ENCODE measurements around the gene ARHGAP22. TPM values are rescaled to one million over a fixed set of nuclear protein-coding genes. Genes with fewer than 3 reads are reported as not detected.

Gene ARHGAP22
- total RNA-seq, 4 donors from 2014 or later = 2.2 to 9.1 (median 4.8) TPM

- DNase-seq (ENCODE audit: extremely low spot score) = no peak
- intact Hi-C loops (cut with DNase I) = no loop called here
- Histone ChIP-seq H3K36me3 (no peaks in the 10 kb centered on the region), H3K4me3 (no peak overlapping the region), H3K9me3 (no peaks in the 10 kb centered on the region), H3K27me3 (no peaks in the 10 kb centered on the region), H3K4me1 (no peaks in the 10 kb centered on the region), H3K27ac (replicated peaks in 1 of 4) (no peak overlapping the region)
- TF ChIP-seq EP300 (IDR thresholded peaks at IDR 0.05) (no peak), POLR2AphosphoS5 (IDR thresholded peaks at IDR 0.05) (no peak), CTCF (IDR thresholded peaks at IDR 0.05) (no peak), POLR2A (IDR thresholded peaks at IDR 0.05; ENCODE audit: low read depth) (no peak)
- 100% methylated on average over 4 of the region's 8 CpGs for WGBS
Observed at GRCh38 chr10:48568546-48568945, 36.3 kb downstream of the ARHGAP22 start.

GRCh38 chr10:48568131-48568530 is 36.7 kb downstream of the ARHGAP22 start:
- intact Hi-C loops (cut with DNase I) = no loop called here
- Histone ChIP-seq H3K4me3 (no peak overlapping the region), H3K9me3 (no peaks in the 10 kb centered on the region), H3K4me1 (no peaks in the 10 kb centered on the region), H3K27ac (replicated peaks in 1 of 4) (no peak overlapping the region), H3K27me3 (no peaks in the 10 kb centered on the region), H3K36me3 (no peaks in the 10 kb centered on the region)
- TF ChIP-seq EP300 (IDR thresholded peaks at IDR 0.05) (no peak), CTCF (IDR thresholded peaks at IDR 0.05) (no peak), POLR2A (IDR thresholded peaks at IDR 0.05; ENCODE audit: low read depth) (no peak), POLR2AphosphoS5 (IDR thresholded peaks at IDR 0.05) (no peak)
- WGBS = 71% methylated on average over 3 of the region's 4 CpGs
- no peak for DNase-seq (ENCODE audit: extremely low spot score)

GRCh38 chr10:48567346-48567745 is 37.5 kb downstream of the ARHGAP22 start:
- no peaks in the 10 kb centered on the region for H3K9me3 ChIP-seq
- intact Hi-C loops (cut with DNase I) = no loop called here
- no peak for DNase-seq (ENCODE audit: extremely low spot score)
- H3K36me3 ChIP-seq = no peaks in the 10 kb centered on the region
- no peaks in the 10 kb centered on the region for H3K4me1 ChIP-seq
- TF ChIP-seq EP300 (IDR thresholded peaks at IDR 0.05) (no peak), POLR2AphosphoS5 (IDR thresholded peaks at IDR 0.05) (no peak), CTCF (IDR thresholded peaks at IDR 0.05) (no peak), POLR2A (IDR thresholded peaks at IDR 0.05; ENCODE audit: low read depth) (no peak)
- WGBS = 82% methylated on average over 3 of the region's 3 CpGs
- no peak overlapping the region for H3K4me3 ChIP-seq
- H3K27ac ChIP-seq (replicated peaks in 1 of 4) = no peak overlapping the region
- H3K27me3 ChIP-seq = no peaks in the 10 kb centered on the region

- Histone ChIP-seq H3K27ac (replicated peaks in 1 of 4) (no peak overlapping the region), H3K4me3 (no peak overlapping the region), H3K36me3 (no peaks in the 10 kb centered on the region), H3K4me1 (no peaks in the 10 kb centered on the region), H3K27me3 (no peaks in the 10 kb centered on the region), H3K9me3 (no peaks in the 10 kb centered on the region)
- 52% methylated on average over 9 of the region's 9 CpGs for WGBS
- TF ChIP-seq POLR2A (IDR thresholded peaks at IDR 0.05; ENCODE audit: low read depth) (no peak), CTCF (IDR thresholded peaks at IDR 0.05) (no peak), POLR2AphosphoS5 (IDR thresholded peaks at IDR 0.05) (no peak), EP300 (IDR thresholded peaks at IDR 0.05) (no peak)
- DNase-seq (ENCODE audit: extremely low spot score) = no peak
- intact Hi-C loops (cut with DNase I) = no loop called here
Observed at GRCh38 chr10:48564466-48565160, 40.3 kb downstream of the ARHGAP22 start.
